ENCODE data around the gene NFKBIB.
"Not testable (repeated sequence)": the region's sequence is repeated elsewhere in the genome, so short reads cannot be mapped to it uniquely, and the experiment has no call there.

Gene NFKBIB, protein sequence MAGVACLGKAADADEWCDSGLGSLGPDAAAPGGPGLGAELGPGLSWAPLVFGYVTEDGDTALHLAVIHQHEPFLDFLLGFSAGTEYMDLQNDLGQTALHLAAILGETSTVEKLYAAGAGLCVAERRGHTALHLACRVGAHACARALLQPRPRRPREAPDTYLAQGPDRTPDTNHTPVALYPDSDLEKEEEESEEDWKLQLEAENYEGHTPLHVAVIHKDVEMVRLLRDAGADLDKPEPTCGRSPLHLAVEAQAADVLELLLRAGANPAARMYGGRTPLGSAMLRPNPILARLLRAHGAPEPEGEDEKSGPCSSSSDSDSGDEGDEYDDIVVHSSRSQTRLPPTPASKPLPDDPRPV

DNA sequence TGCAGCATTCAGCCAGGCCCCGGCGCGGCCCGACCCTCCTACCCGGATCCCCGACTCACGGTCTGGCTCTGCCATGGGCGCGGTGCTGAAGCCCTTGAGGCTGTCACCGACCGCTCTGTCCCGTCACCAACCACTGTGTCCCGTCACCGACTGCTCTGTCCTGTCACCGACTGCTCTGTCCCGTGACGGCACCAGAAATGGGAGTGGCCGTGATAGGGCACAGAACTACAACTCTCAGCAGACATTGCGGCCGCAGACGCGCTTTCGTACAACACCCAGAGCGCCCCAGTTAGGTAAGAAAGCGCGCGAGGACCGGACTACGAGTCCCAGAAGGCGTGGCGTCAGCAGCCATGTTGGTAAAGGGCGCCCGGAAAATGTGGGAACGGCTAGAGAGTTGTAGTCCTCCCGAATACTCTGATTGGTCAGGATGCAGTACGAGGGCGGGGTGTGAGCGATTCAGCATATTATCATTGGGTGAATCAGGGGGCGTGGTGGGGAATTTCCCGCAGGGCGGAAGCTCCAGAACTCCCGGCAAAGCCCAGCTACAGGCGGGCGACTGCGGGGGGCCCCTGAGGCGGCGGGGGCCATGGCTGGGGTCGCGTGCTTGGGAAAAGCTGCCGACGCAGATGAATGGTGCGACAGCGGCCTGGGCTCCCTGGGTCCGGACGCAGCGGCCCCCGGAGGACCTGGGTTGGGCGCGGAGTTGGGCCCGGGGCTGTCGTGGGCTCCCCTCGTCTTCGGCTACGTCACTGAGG, at the start of gene NFKBIB, which contains the start of gene SIRT2:
Gene NFKBIB, plus strand, starts transcription at position 523 of the 755 bp plus-strand sequence. Its CDS starts 64 bp downstream, at position 587.
Gene SIRT2, minus strand, starts transcription at position 172 of the 755 bp plus-strand sequence. Its CDS starts 97 bp downstream, at position 75.
- DNase-seq = peak; percentile 97

DNA sequence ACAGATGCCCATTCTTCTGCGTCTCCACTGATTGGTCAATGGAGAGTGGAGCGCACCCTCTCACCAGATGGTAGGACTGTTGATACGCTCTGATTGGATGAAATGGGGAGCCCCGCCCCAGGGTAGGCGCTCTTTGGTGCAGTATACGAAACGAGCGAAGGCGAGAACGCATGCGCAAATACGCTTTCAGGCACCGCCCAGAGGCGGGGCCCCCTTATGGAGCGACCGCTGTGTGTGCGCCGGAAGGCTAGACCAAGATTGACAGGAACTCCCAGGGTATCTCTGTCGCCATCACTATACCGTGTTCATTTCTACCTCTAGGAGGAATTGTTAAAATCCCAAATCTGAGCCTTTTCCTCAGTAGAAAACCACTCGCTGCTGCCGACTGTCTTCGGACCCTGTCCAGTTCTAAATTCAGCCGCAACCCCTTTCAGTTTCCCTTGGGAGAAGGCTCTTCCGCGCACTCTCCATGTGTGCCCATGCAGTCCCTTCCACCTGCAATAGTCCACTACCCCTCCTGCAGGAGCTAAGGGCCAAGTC, 49.3 kb upstream of the NFKBIB start:
- peak; percentile 97 for DNase-seq

DNA sequence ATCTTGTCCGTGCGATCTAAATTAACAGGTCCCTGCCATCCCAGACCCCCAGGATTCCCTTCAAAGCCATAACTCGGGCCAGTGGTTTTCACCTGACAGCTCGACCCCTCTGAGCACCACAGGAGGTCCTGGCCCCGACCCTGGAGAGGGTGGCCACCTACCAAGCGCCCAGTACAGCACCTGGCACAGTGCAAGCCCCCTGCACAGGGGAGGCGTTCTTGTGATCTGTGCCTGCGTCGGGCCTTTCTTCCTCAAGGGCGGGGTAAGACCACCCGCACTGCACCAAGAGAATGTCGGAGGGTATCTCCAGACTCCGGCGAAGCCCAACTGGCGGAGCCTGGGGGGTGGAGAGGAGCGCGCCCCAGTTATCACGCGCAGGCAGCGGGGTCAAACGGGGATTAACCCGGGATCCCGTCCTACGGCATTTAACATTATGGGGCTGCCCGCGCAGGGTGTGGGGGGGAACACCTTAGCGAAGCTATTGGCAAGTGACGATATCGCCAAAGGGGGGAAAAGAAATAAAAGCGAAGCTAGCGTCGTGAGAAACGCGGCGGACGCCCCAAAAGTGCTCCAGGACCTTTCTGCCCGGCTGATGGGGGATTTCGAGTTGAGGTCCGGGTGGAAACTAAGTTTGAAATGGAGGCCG, 48.7 kb upstream of the NFKBIB start:
- peak; percentile 49 for DNase-seq

DNA sequence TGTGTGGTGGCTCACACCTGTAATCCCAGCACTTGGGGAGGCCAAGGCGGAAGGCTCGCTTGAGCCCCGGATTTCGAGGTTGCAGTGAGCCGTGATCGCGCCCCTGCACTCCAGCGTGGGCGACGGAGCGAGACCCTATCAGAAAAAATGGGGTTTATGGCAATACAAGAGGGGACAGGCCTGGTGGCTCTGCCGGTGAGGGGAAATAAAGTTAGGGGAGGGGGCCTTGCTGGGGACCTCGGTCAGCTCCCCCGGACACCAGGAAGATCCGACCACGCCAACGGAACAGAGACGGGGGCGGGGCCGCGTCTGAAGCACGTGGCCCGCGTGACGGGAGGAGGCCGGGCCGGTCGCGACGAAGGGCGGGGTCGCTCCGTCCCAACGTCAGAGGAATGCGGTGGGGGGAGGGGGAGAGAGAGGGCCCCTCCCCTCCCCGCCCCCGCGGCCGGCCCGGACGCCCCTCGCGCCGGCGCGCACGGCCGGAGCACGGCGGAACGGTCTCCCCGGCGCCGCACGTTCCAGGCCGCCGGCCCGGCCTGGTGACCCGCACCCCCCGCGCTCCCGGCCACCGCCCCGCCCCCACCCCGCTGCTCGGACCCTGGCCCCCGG, 48.0 kb upstream of the NFKBIB start:
- DNase-seq = peak; percentile 90

DNA sequence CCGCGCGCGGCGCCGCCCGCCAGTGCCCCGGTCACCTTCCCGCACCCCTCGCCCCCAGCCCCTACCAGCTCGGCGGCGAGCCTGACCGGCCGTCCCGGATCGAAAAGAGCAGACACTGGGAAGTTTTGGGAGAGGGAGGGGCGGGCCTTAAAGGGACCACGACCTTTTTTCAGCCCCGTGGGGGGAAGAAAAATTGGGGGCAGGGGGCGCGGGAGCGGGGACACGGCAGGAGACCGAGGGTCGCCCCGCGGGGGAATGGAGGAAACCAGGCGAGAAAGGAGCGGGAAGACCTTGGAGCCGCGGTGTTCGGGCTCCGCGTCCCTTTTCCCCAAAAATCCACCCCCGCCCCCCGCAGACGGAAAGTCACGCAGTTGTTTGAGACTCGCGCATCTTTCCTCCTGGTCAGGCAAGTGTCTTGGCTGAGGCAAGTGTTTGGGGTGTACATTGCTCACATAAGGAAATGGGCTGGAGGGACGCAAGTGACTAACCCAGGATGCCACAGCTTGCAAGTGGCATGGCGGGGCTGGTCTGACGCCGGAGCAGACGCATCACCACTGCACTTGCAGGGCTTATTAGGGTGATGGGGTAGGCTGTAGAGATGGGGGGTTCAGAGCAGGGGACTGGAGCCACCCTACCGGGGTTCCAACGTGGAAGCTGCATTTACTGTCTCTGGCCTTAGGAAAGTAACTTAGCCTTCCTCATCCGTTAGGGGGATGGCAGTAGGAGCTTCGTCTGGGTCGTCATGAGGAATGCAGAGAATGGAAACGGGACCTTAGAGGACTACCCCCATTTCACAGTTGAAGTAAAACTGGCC, 47.3 kb upstream of the NFKBIB start:
- DNase-seq = peak; percentile 57

DNA sequence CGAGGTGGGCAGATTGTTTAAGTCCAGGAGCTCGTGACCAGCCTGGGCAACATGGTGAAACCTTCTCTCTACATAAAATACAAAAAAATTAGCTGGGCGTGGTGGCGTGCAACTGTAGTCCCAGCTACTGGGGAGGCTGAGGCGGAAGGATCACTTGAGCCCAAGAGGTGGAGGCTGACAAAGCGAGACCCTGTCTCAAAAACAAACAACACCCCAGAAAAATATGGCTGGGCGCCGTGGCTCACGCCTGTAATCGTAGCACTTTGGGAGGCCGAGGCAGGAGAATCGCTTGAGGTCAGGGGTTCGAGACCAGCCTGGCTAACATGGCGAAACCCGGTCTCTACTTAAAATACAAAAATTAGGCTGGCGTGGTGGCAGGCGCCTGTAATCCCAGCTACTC, 46.6 kb upstream of the NFKBIB start:
- DNase-seq = no peak

DNA sequence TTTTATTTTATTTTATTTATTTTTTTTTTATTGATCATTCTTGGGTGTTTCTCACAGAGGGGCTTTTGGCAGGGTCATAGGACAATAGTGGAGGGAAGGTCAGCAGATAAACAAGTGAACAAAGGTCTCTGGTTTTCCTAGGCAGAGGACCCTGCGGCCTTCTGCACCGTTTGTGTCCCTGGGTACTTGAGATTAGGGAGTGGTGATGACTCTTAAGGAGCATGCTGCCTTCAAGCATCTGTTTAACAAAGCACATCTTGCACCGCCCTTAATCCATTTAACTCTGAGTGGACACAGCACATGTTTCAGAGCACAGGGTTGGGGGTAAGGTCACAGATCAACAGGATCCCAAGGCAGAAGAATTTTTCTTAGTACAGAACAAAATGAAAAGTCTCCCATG, 44.8 kb upstream of the NFKBIB start:
- not testable (repeated sequence) for DNase-seq

DNA sequence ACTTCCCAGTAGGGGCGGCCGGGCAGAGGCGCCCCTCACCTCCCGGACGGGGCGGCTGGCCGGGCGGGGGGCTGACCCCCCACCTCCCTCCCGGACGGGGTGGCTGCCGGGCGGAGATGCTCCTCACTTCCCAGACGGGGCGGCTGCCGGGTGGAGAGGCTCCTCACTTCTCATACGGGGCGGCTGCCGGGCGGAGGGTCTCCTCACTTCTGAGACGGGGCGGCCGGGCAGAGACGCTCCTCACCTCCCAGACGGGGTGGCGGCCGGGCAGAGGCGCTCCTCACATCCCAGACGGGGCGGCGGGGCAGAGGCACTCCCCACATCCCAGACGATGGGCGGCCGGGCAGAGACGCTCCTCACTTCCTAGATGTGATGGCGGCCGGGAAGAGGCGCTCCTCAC, 44.0 kb upstream of the NFKBIB start:
- DNase-seq = not testable (repeated sequence)

DNA sequence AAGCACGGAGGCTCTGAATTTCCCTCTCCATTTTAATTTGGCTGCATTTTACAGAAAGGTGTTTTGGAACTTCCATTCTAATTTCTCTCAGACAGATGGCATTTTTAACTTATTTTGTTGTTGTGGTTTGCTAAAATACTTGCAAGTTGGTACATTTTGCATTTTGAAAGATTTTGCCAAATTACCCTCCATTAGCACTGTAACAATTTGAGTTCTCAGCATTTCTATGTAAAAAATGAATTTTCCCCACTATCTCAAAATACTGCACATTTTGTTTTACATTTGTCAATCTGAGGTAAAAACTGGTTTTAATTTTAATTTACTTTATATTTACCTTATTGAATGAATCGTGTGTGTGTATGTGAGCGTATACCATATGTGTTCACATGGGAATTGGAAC, 43.0 kb upstream of the NFKBIB start:
- no peak for DNase-seq

DNA sequence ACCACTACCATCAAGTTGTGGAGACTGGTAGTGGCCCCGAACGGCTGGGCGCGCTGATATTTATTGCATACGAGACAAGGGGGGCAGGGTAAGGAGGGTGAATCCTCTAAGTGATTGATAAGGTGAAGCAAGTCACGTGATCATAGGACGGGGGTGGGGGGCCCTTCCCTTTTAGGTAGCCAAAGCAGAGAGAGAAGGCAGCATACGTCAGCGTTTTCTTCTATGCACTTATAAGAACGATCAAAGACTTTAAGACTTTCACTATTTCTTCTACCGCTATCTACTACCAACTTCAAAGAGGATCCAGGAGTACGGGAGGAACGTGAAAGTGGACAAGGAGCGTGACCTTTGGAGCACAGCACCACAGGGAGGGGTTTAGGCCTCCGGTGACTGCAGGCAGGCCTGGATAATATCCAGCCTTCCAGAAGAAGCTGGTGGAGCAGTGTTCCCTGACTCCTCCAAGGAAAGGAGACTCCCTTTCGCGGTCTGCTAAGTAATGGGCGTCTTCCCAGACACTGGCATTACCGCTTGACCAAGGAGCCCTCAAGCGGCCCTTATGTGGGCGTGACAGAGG, 40.1 kb upstream of the NFKBIB start:
- DNase-seq = not testable (repeated sequence)

DNA sequence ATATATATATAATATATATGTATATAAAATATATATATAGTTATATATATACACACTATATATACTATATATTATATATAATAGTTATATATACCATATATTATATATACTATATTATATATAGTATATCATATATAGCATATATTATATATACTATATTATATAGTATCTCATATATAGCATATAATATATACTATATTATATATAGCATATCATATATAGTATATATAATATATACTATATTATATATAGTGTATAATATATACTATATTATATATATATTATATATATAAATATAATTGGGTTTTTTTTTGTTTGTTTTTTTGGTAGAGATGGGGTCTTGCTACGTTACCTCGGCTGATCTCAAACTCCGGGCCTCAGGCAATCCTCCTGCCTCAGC, 38.4 kb upstream of the NFKBIB start:
- DNase-seq = no peak

DNA sequence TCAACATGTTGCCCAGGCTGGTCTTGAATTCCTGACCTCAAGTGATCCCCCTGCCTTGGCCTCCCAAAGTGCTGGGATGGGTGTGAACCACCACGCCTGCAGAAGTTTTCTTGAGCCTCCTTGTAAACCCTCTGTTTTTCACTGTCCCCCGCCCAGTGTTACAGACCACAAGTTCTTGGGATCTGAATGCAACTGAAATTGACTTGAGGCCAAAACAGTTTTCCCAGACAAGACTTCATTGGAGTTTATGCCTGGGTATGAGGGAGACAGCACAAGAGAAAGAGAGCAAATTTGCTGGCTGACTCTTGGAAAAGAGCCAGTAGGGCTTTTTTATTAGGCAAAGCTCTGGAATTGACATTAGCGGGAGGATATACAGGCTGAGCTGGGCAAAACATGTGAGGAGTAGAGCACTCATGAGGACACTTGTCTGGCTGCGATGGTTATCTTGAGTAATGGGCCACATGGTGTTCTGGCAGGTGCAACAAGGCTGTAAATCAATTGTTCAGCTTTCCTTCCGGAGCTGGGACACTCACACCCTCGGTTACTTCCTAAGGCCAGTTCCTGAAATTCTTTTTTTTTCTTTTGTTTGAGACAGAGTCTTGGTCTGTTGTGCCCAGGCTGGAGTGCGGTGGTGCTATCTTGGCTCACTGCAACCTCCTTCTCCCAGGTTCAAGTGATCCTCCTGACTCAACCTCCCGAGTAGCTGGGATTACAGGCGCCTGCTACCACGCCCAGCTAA, 37.3 kb upstream of the NFKBIB start:
- no peak for DNase-seq

DNA sequence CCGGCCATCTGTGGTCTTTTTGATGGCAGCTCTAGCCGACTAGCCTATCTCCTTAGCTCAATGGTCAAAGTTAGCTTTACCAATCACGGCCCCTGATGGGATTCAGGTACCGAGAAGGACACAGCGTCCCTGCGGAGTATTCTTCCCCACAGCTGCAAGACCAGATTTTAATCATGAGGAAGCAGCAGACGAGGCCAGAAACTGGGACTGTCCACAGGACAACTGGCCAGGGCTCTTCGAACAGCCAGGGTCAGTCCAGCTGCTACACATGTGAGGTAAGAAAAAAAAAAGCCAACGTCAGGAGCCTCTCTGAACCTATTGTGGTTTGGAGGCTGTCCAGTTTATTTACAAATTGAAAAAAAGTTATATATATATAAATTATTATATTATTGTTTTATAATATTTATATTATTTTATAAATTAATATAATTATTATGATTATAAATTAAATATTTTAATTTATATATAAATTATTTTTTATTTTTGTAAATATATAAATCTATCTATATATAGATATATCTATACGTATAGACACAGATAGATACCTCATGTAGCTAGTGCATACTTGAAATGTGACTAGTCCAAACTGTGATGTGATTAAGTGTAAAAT, 32.5 kb upstream of the NFKBIB start:
- DNase-seq = no peak

DNA sequence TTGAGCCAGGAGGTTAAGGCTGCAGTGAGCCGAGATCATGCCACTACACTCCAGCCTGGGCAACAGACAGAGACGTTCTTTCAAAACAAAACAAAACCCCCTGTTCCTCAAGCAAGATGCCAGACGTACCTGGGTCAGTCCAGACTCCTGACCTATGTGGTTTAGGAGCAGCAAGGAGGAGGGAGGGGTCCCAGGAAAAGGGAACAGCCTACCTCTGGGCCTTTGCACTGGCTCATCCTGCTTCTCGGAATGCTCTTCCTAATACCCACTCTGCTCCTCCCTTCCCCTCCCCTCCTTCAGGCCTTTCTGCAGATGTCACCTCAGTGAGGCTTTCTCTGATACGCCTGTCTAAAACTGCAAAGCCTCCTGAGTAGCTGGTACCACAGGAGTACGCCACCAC, 31.2 kb upstream of the NFKBIB start:
- no peak for DNase-seq

DNA sequence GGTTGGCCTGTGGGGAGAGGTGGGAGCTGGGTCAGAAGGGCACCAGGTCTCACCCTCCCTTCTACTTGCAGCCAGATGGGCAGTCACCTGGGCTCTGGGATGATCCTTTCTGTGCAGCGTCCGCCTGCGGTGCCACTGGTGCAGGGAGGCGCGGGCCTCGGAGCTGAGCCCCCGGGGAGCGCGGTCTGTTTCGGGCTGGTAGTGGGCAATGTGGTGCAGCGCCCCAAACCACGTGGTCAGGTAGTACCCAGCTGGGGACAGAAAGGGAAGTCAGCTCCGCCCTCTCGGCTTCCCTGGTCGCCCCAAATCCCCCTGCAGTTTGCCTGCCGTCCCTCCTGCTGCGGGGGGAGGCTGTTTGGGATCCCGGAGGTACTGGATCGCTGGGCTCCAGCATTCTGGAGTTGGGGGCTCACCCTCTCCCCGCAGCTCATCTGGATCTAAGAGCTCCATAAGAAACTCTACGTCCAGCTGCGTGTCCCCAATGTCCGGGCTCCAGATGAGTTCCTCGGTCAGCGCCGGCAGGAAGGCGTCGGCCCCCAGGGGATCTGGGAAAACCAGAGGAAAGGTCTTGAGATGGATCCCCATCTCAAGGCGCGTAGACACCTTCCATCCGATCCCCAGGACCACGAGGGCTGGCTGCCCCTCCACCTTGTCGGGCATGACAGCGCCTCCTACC, 30.5 kb upstream of the NFKBIB start:
- peak; percentile 30 for DNase-seq

DNA sequence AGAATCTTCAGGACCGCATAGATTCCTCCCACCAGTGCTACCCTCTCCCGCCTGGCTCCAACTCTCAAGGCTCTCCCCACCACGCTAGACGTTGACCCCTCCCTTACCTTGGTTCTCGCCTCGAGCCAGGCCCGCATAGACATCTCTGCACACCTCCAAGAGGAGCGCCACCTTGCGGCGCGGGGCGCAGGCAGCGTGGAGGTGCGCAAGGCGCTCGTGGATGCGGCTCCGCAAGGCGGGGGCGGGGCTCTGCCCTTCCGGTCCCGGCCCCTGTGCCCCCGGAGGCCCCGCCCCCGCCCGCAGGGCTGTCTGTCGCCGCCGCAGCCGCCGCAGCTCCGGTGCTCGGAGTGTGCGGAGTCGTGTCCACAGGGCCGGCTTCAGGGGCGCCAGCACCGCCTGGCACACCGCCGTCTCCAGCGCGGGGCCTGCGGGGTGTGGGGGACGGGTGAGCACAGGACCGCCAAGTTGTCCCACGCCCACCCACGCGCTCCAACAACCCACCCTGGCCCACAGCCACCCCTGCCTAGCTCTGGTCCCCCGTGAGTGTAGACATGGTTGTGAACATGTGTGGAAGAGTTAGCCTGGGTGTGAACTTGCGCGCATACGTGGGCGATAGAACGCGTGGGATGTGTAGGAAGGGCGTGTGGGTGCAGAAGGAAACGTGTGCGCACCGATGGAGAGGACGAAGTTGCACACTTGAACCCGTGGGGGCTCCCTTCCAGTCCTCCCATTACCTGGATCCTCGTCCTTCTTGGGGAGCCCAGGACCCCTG, 29.7 kb upstream of the NFKBIB start:
- peak; percentile 94 for DNase-seq

DNA sequence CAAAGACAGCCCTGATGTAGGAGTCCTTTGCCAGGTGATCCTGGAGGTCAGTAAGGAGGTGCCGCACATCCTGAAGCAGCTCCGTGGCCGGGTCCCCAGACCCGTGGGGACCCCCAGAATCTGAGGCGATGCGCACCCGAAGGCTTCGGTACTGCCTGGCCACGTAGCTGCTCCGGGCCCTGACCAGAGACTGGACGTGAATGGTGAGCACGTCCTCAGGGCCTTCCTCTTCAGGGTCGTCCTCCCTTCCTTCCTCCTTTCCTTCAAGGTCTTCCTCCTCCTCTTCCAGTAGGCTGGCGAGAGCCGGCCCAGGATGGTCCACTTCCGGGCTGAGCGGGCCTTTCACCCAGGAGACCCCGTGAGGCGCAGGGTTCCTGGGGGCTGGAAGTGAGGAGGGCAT, 29.2 kb upstream of the NFKBIB start:
- no peak for DNase-seq

DNA sequence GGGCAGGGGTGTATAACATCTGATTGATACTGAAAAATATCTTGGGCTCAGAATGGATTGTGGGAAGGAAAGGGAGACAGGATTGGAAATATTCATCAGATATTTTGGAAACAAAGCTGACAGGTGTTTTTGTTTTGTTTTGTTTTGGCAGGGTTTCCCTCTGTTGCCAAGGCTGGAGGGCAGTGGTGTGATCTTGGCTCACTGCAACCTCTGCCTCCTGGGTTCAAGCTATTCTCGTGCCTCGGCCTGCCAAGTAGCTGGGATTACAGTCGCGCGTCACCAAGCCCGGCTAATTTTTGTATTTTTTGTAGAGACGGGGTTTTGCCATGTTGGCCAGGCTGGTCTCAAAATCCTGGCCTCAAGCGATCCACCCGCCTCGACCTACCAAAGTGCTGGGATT, 26.4 kb upstream of the NFKBIB start:
- DNase-seq = not testable (repeated sequence)

Data from stimulated activated CD4-positive, alpha-beta T cell treated with anti-CD3 and anti-CD28 coated beads, Interleukin-4, amount 100 ng/mL, for 1 hour (primary cell).